ENCODE data around the gene MAN1A1. TPM values are rescaled to one million over a fixed set of nuclear protein-coding genes. Genes with fewer than 3 reads are reported as not detected.

Gene MAN1A1
- polyA plus RNA-seq, 1 experiment, result 1.6 TPM

DNA sequence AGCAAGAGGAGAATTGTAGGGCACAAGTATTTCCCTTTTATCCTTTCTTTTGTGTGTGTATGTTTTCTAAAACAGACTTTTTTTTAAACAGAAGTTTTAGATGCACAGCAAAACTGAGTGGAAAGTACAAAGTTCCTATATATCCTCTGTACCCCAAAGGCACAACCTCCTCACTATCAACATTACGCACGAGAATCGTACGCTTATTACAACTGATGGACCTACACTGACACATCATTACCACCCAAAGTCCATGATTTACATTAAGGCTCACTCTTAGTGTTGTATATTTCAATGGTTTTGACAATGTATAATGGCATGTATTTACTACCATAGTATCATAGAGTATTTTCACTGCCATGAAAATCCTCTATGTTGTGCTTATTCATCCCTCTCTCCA, 32.6 kb downstream of the MAN1A1 start:
- ChIA-PET POLR2A (no interaction called here), CTCF (interaction anchor here (1.3 kb wide), 1 partner anchor 22 kb away, joined by 4 read pairs; no protein-coding TSS in a partner anchor)
- Histone ChIP-seq H3K36me3 (ENCODE audit: control insufficient read depth, insufficient read depth, low read length) (no peaks in the 10 kb centered on the region), H3K27me3 (ENCODE audit: control insufficient read depth, insufficient read depth, low read length) (no peaks in the 10 kb centered on the region), H3K4me3 (ENCODE audit: low read depth, low read length) (no peak overlapping the region)
- TF ChIP-seq, protein P1, sequence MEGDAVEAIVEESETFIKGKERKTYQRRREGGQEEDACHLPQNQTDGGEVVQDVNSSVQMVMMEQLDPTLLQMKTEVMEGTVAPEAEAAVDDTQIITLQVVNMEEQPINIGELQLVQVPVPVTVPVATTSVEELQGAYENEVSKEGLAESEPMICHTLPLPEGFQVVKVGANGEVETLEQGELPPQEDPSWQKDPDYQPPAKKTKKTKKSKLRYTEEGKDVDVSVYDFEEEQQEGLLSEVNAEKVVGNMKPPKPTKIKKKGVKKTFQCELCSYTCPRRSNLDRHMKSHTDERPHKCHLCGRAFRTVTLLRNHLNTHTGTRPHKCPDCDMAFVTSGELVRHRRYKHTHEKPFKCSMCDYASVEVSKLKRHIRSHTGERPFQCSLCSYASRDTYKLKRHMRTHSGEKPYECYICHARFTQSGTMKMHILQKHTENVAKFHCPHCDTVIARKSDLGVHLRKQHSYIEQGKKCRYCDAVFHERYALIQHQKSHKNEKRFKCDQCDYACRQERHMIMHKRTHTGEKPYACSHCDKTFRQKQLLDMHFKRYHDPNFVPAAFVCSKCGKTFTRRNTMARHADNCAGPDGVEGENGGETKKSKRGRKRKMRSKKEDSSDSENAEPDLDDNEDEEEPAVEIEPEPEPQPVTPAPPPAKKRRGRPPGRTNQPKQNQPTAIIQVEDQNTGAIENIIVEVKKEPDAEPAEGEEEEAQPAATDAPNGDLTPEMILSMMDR (IDR thresholded peaks at IDR 0.05; ENCODE audit: insufficient read depth, low read depth, low read length), result no peak
- no peak for DNase-seq (ENCODE audit: low read depth)

DNA sequence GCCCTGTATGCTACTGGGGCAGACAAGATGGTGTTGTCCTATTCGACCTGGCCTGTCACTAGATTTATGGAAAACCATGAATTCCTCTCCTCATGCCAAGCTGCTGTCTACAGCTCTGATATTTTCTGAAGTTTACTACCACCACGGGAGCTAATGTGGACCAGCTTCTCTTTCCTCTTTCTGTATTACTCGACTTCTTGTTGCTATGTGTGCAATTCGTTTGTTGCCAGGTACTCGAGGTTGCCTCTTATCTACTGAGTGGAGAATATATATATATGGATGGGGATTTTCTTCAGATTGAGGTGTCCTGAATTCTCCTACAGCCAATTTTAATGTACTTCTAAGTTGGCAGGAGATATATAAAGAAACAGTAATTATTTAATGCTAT, 34.7 kb downstream of the MAN1A1 start:
- POLR2A ChIA-PET, result no interaction called here
- TF ChIP-seq, protein P1 (IDR thresholded peaks at IDR 0.05; ENCODE audit: insufficient read depth, low read depth, low read length), result no peak
- no peak for DNase-seq (ENCODE audit: low read depth)
- CTCF ChIA-PET, result interaction anchor here (0.8 kb wide), 1 partner anchor 297 kb away, joined by 4 read pairs; no protein-coding TSS in a partner anchor
- H3K4me3 ChIP-seq (ENCODE audit: low read depth, low read length), result no peak overlapping the region
- H3K27me3 ChIP-seq (ENCODE audit: control insufficient read depth, insufficient read depth, low read length), result no peaks in the 10 kb centered on the region
- no peaks in the 10 kb centered on the region for H3K36me3 ChIP-seq (ENCODE audit: control insufficient read depth, insufficient read depth, low read length)

DNA sequence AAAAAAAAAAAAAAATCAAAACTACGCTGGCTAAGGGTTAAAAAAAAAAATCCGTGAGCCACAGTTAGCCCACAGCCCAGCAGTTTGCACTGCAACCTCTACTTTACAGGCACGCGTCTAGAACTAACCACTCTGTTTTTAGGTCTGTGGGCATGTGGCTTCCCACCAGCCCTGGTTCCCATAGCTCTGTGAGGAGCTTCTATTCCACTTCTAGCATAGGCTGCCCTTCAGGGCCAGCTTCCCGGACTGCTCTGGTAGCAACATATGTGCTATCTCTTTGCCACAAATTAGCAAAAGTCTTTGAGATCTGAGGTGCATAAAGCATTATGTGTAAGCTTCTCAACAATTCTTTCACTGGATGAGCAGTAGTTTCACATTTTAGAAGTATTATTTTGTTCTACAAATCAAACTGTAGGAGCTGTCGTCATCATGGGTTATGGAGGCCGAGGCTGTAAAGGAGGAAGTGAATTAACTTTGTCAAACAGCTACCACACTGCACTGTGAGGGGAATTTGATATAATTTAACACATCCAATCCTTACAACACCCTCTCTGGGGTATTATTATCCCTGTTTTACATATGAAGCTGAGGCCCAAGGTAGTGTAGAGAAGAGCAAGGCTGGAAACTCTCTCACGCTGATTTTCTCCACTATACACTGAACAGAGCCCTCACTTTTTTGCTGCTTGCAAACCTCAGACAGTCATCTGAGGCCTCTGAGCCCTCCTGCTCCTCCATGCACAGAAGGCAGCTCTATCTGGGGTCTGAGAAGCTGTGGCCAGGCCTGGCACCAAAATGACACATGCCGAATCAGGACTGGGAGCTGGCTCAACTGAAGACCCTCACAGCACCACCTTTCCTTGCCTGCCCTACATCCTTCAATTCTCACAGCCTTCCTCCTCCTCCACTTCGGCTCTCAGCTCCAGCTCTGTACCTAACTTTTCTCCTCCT, 35.4 kb downstream of the MAN1A1 start:
- no peaks in the 10 kb centered on the region for H3K36me3 ChIP-seq (ENCODE audit: control insufficient read depth, insufficient read depth, low read length)
- POLR2A ChIA-PET, result no interaction called here

DNA sequence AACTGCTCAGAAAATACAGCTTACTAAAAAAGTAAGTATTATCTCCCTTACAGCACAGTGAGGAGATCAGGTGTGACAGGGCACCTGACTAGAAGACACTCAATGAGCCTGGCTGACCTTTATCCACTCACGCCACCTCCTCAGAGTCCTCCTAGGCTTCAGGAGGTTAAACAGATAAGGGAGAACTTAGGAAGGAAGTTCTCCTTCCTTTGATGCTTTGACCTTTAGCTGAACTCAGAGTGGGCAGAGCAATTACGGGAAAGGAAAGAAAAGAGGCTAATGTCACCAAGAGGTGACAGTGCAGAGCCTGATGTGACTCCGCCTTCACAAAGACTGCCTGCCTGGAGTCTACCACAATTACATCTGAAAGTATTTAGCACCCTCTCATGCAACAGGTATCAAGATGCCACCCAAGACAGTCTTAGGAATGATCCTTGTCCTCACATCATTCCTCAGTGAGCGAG, 36.7 kb downstream of the MAN1A1 start:
- TF ChIP-seq, protein P1 (IDR thresholded peaks at IDR 0.05; ENCODE audit: insufficient read depth, low read depth, low read length), result no peak
- CTCF ChIA-PET, result interaction anchor here (1.0 kb wide), 1 partner anchor 164 kb away, joined by 3 read pairs; no protein-coding TSS in a partner anchor
- H3K27me3 ChIP-seq (ENCODE audit: control insufficient read depth, insufficient read depth, low read length), result no peaks in the 10 kb centered on the region
- DNase-seq (ENCODE audit: low read depth), result no peak
- POLR2A ChIA-PET, result no interaction called here
- H3K36me3 ChIP-seq (ENCODE audit: control insufficient read depth, insufficient read depth, low read length), result no peaks in the 10 kb centered on the region
- H3K4me3 ChIP-seq (ENCODE audit: low read depth, low read length), result no peak overlapping the region

More for the DNA sequence above, 35.4 kb downstream of the MAN1A1 start:
- DNase-seq (ENCODE audit: low read depth), result no peak
- Histone ChIP-seq H3K4me3 (ENCODE audit: low read depth, low read length) (no peak overlapping the region), H3K27me3 (ENCODE audit: control insufficient read depth, insufficient read depth, low read length) (no peaks in the 10 kb centered on the region)
- CTCF ChIA-PET, result no interaction called here
- TF ChIP-seq, protein P1 (IDR thresholded peaks at IDR 0.05; ENCODE audit: insufficient read depth, low read depth, low read length), result no peak

DNA sequence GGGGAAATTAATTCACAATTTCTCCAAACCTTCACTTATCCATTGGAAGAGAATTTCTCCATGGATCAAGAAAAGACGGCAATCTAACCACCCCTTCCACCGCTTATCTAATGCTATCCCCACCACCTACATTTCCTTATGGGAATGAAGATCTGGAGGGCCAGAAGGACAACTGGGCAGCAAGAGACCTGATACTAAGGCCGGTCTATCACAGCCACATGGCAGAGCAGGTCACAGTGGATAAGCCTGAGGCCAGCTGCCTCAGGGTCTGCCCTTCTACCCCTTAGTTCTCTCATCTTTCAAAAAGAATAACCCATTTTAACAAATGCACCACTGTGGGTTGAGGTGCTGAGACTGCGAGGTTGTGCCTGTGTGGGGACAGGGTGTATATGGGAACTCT, 37.1 kb downstream of the MAN1A1 start:
- DNase-seq (ENCODE audit: low read depth), result no peak
- TF ChIP-seq, protein P1 (IDR thresholded peaks at IDR 0.05; ENCODE audit: insufficient read depth, low read depth, low read length), result no peak
- Histone ChIP-seq H3K27me3 (ENCODE audit: control insufficient read depth, insufficient read depth, low read length) (no peaks in the 10 kb centered on the region), H3K4me3 (ENCODE audit: low read depth, low read length) (no peak overlapping the region), H3K36me3 (ENCODE audit: control insufficient read depth, insufficient read depth, low read length) (no peaks in the 10 kb centered on the region)
- ChIA-PET POLR2A (no interaction called here), CTCF (interaction anchor here (1.0 kb wide), 1 partner anchor 164 kb away, joined by 3 read pairs; no protein-coding TSS in a partner anchor)

All from BJ (cell line).